K562 (cell line): ENCODE data around the gene TMX3. TPM values are rescaled to one million over a fixed set of nuclear protein-coding genes. Genes with fewer than 3 reads are reported as not detected.

Experiments
- ATAC-seq: fragments of 200-7000 bp; cut with Tn5 transposase; 3 replicates; pipeline ENCODE4 v1.9.1; 2020; ENCODE audit warnings: moderate library complexity
- BruUV-seq: library from RNA; stranded (reverse); fragments of 400-500 nt; replicated peaks from 2 replicates; lab custom pipeline; 2021; lab: Mats Ljungman, UMichigan
- CTCF ChIA-PET: fragments of 300-600 bp; formaldehyde crosslinking; extraction: SDS; loops from one replicate; lab custom pipeline; 2021; ENCODE audit warnings: low intra/inter-chr PET ratio; lab: Yijun Ruan, JAX
- POLR2A ChIA-PET: fragments of 300-600, 350-650 bp; sonication (Branson Sonifier 250); formaldehyde crosslinking; extraction: SDS; loops from one replicate; lab custom pipeline; 2021; ENCODE audit warnings: antibody characterized with exemption, inconsistent platforms; lab: Yijun Ruan, JAX
- DNase-seq, 4 experiments: peaks; one replicate each; pipeline versions ENCODE4 v3.0.0 to v3.0.0-alpha.2; 2011 to 2018; ENCODE audit warnings: low spot score in 3 of 4, mixed read lengths in 3 of 4; ENCODE audit errors: extremely low read depth in 1 of 4
- FAIRE-seq: peaks from 2 replicates; lab custom pipeline; 2011; peaks lifted over from hg19 to GRCh38; lab: Jason Lieb, UNC
- H2AFZ ChIP-seq: 2 replicates; pipeline ENCODE4 v1.6.0; 2011; ENCODE audit warnings: low read depth, low read length, control low read depth, inconsistent platforms
- H3K27ac ChIP-seq: fragments of 200-600 bp; 3 replicates; pipeline ENCODE4 v1.8.0; 2011; ENCODE audit warnings: low read depth, mild to moderate bottlenecking, control low read depth, inconsistent platforms, low read length, moderate library complexity, mixed read lengths; ENCODE audit errors: extremely low read depth
- H3K27me3 ChIP-seq, 2 experiments: fragments of 300-600 bp in 1 of 2; 2 replicates in 1 of 2; 3 replicates in 1 of 2; pipeline versions ENCODE4 v1.6.0 to v1.8.0; 2011; ENCODE audit warnings: inconsistent platforms in 2 of 2, low read length in 2 of 2, mild to moderate bottlenecking in 1 of 2, mixed read lengths in 1 of 2, moderate library complexity in 1 of 2; ENCODE audit not compliant: control insufficient read depth in 2 of 2, insufficient read depth in 2 of 2
- H3K36me3 ChIP-seq: fragments of 300-600 bp; 3 replicates; pipeline ENCODE4 v1.8.0; 2011; ENCODE audit warnings: mild to moderate bottlenecking, low read length, inconsistent platforms; ENCODE audit not compliant: control insufficient read depth, insufficient read depth
- H3K4me1 ChIP-seq, 2 experiments: fragments of 200-600 bp in 1 of 2; replicated peaks in 1 of 2; 2 replicates in 1 of 2; 3 replicates in 1 of 2; pipeline versions ENCODE4 v1.5.1 to v1.8.0; 2011; ENCODE audit warnings: inconsistent platforms in 2 of 2, low read length in 2 of 2, mild to moderate bottlenecking in 1 of 2, mixed read lengths in 1 of 2, moderate library complexity in 1 of 2; ENCODE audit not compliant: control insufficient read depth in 2 of 2, insufficient read depth in 2 of 2
- H3K4me2 ChIP-seq: 2 replicates; pipeline ENCODE4 v1.6.1; 2011; ENCODE audit warnings: low read length, control low read depth, inconsistent platforms, mixed read lengths; ENCODE audit not compliant: insufficient read depth
- H3K4me3 ChIP-seq: fragments of 200-600 bp; sonication (generic), shearing (Covaris generic); 2 replicates; pipeline ENCODE4 v1.5.1; 2016; ENCODE audit warnings: control low read depth, inconsistent platforms
- H3K79me2 ChIP-seq: fragments of 200-600 bp; 3 replicates; pipeline ENCODE4 v1.8.0; 2011; ENCODE audit warnings: low read length, inconsistent platforms; ENCODE audit not compliant: control insufficient read depth, insufficient read depth
- H3K9ac ChIP-seq, 2 experiments: 2 replicates each; pipeline versions ENCODE4 v1.6.0 to v1.6.1; 2011; ENCODE audit warnings: low read depth in 2 of 2, low read length in 2 of 2, control low read depth in 1 of 2, inconsistent platforms in 1 of 2, mild to moderate bottlenecking in 1 of 2, mixed read lengths in 1 of 2; ENCODE audit not compliant: insufficient read depth in 1 of 2
- H3K9me1 ChIP-seq: one replicate; pipeline ENCODE4 v1.6.0; 2011; ENCODE audit warnings: inconsistent platforms, mild to moderate bottlenecking, low read length, moderate library complexity; ENCODE audit not compliant: control insufficient read depth, insufficient read depth
- H3K9me3 ChIP-seq: replicated peaks from 2 replicates; pipeline ENCODE4 v1.5.1; 2011; ENCODE audit warnings: low read depth, low read length, inconsistent platforms; ENCODE audit not compliant: control insufficient read depth, insufficient read depth
- H4K20me1 ChIP-seq: replicated peaks from 2 replicates; pipeline ENCODE4 v1.6.1; 2011; ENCODE audit warnings: low read length, inconsistent platforms, mixed read lengths; ENCODE audit not compliant: control insufficient read depth, insufficient read depth
- ATF7 ChIP-seq: fragments of 450-650 bp; IDR thresholded peaks from 2 replicates; pipeline ENCODE4 v1.7.1; 2014; ENCODE audit warnings: mild to moderate bottlenecking, moderate library complexity
- C11orf30 ChIP-seq: fragments of 450-650 bp; IDR thresholded peaks from 2 replicates; pipeline ENCODE4 v1.6.1; 2016; ENCODE audit warnings: low read depth, mild to moderate bottlenecking
- CBFA2T2 ChIP-seq: fragments of 450-650 bp; conservative IDR thresholded peaks from 2 replicates; pipeline ENCODE4 v1.6.1; 2017; ENCODE audit warnings: mild to moderate bottlenecking
- CHD4 ChIP-seq: fragments of 200-600 bp; sonication (generic); IDR thresholded peaks from 3 replicates; pipeline ENCODE4 v1.6.1; 2012; ENCODE audit warnings: low read depth, mild to moderate bottlenecking, mixed read lengths, low read length, inconsistent platforms; ENCODE audit not compliant: insufficient read depth, insufficient replicate concordance, poor library complexity, severe bottlenecking
- ESRRB ChIP-seq: fragments of 250-450 bp; sonication (Bioruptor Pico); IDR thresholded peaks from 2 replicates; pipeline ENCODE4 v1.5.0; 2020; ENCODE audit warnings: mild to moderate bottlenecking, moderate library complexity, borderline replicate concordance
- ETS1 ChIP-seq: conservative IDR thresholded peaks from 2 replicates; pipeline ENCODE4 v1.6.1; 2011; ENCODE audit warnings: low read depth, mild to moderate bottlenecking, low read length; ENCODE audit not compliant: control insufficient read depth
- ETV5 ChIP-seq: sonication (generic); formaldehyde crosslinking; IDR thresholded peaks from 2 replicates; pipeline ENCODE4 v1.4.0; 2020; ENCODE audit warnings: low read depth, mild to moderate bottlenecking, missing genetic modification reagents
- HDGF ChIP-seq: fragments of 450-650 bp; IDR thresholded peaks from 2 replicates; pipeline ENCODE4 v1.6.1; 2016
- ZNF143 ChIP-seq: sonication (generic); formaldehyde crosslinking; IDR thresholded peaks from 2 replicates; pipeline ENCODE4 v1.9.0; 2022; ENCODE audit warnings: mild to moderate bottlenecking, missing genetic modification reagents
- in situ Hi-C: fragments of 300-500 bp; cut with MboI; formaldehyde crosslinking; loops from 4 replicates; pipeline ENCODE4 v1.15.0; 2018; ENCODE audit warnings: inconsistent platforms, mixed read lengths
- intact Hi-C: fragments of 100-400 bp; cut with micrococcal nuclease; formaldehyde crosslinking; loops from 2 replicates; pipeline ENCODE4 v1.14.2; 2022
- polyA plus RNA-seq, 8 experiments: library from polyadenylated mRNA; depleted of rRNA in 4 of 8; stranded (reverse) in 5 of 8; unstranded in 3 of 8; fragments of >200 nt; fragmentation: Nextera tagmentation in 2 of 8; fragmentation: Illumina TruSeq in 1 of 8; extraction: Ambion mirVana in 2 of 8; extraction: Trizol in 1 of 8; gene quantifications; 2 replicates each; pipeline versions ENCODE4 v1.2.1 to v1.2.3, GENCODE V29; 2011 to 2014; ENCODE audit warnings: inconsistent platforms in 1 of 8, missing spikeins in 1 of 8
- total RNA-seq, 7 experiments: library from RNA; depleted of rRNA in 6 of 7; stranded (reverse); fragments of >200 nt in 6 of 7; fragmentation: Illumina TruSeq in 2 of 7; extraction: Trizol in 2 of 7; gene quantifications; 2 replicates each; pipeline versions ENCODE4 v1.2.1 to v1.2.3, GENCODE V29; 2011 to 2021; ENCODE audit warnings: low replicate concordance in 1 of 7
- TF ChIP-seq, protein P1 (sequence below): sonication (generic); formaldehyde crosslinking; IDR thresholded peaks from 2 replicates; pipeline ENCODE4 v1.5.0; 2020; ENCODE audit warnings: missing genetic modification reagents
- TF ChIP-seq, protein P2 (sequence below): sonication (generic); formaldehyde crosslinking; IDR thresholded peaks from 2 replicates; pipeline ENCODE4 v1.8.1; 2023; ENCODE audit warnings: mild to moderate bottlenecking, missing genetic modification reagents, moderate library complexity

TMX3 gene
- total and polyA plus RNA-seq, 9 of the 15 experiments (the other 6 are each of a cell fraction or from before 2014, with no cell fraction given): 13.2 to 40.5 (median 20.7) TPM

- intact Hi-C loops: loop anchor here (10.0 kb wide), 1 partner anchor 1152 kb away; the partner anchor contains the start of gene DSEL
- no peaks in the 10 kb centered on the region for H3K9me1 ChIP-seq
- no peaks in the 10 kb centered on the region for H3K9me3 ChIP-seq
- no peak overlapping the region for H3K9ac ChIP-seq
- no peak overlapping the region for H3K27ac ChIP-seq
- ATAC-seq (no peak), DNase-seq (no peak)
- H3K4me3 ChIP-seq: no peak overlapping the region
- no peaks in the 10 kb centered on the region for H4K20me1 ChIP-seq
- H3K79me2 ChIP-seq: no peaks in the 10 kb centered on the region
- H2AFZ ChIP-seq: no peak overlapping the region
- TF ChIP-seq ETV5 (no peak), HDGF (no peak), ATF7 (no peak), ESRRB (no peak), CBFA2T2 (no peak), CHD4 (no peak), C11orf30 (no peak), ETS1 (no peak), ZNF143 (no peak)
- TF ChIP-seq, protein P1, sequence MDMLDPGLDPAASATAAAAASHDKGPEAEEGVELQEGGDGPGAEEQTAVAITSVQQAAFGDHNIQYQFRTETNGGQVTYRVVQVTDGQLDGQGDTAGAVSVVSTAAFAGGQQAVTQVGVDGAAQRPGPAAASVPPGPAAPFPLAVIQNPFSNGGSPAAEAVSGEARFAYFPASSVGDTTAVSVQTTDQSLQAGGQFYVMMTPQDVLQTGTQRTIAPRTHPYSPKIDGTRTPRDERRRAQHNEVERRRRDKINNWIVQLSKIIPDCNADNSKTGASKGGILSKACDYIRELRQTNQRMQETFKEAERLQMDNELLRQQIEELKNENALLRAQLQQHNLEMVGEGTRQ (CRISPR knock-in tag): no peak
- TF ChIP-seq, protein P2, sequence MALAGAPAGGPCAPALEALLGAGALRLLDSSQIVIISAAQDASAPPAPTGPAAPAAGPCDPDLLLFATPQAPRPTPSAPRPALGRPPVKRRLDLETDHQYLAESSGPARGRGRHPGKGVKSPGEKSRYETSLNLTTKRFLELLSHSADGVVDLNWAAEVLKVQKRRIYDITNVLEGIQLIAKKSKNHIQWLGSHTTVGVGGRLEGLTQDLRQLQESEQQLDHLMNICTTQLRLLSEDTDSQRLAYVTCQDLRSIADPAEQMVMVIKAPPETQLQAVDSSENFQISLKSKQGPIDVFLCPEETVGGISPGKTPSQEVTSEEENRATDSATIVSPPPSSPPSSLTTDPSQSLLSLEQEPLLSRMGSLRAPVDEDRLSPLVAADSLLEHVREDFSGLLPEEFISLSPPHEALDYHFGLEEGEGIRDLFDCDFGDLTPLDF: no peak
- TF ChIP-seq, all 486 proteins: peak for 0
- H3K27me3 ChIP-seq: no peaks in the 10 kb centered on the region
- no peaks in the 10 kb centered on the region for H3K36me3 ChIP-seq
- in situ Hi-C loops: loop anchor here (25.0 kb wide), 1 partner anchor 1454 kb away; no protein-coding TSS in a partner anchor
- no peak overlapping the region for H3K4me2 ChIP-seq
- BruUV-seq: no TSS peak
- H3K4me1 ChIP-seq: no peaks in the 10 kb centered on the region
- ChIA-PET POLR2A (no interaction called here), CTCF (no interaction called here)
- FAIRE-seq: no peak
Measured at GRCh38 chr18:68666381-68666780, 48.5 kb downstream of the TMX3 start.
